Ishikawa (cell line): ENCODE results near the gene MUL1.

Experiments used
- CEBPB ChIP-seq: IDR thresholded peaks from 2 replicates; pipeline ENCODE4 v1.6.1; 2012
- CREB1 ChIP-seq: IDR thresholded peaks from 2 replicates; pipeline ENCODE4 v1.6.1; 2012; ENCODE audit warnings: low read depth
- EGR1 ChIP-seq: IDR thresholded peaks from 2 replicates; pipeline ENCODE4 v1.6.1; 2012
- EP300 ChIP-seq: IDR thresholded peaks from 2 replicates; pipeline ENCODE4 v1.6.1; 2012; ENCODE audit warnings: borderline replicate concordance
- FOXM1 ChIP-seq: IDR thresholded peaks from 2 replicates; pipeline ENCODE4 v1.6.1; 2012; ENCODE audit warnings: low read depth, borderline replicate concordance
- NFIC ChIP-seq: IDR thresholded peaks from 2 replicates; pipeline ENCODE4 v1.6.1; 2012
- RAD21 ChIP-seq: IDR thresholded peaks from 2 replicates; pipeline ENCODE4 v1.6.1; 2012; ENCODE audit warnings: low read depth
- TAF1 ChIP-seq: IDR thresholded peaks from 2 replicates; pipeline ENCODE4 v1.6.1; 2012; ENCODE audit warnings: low read depth, mild to moderate bottlenecking
- TCF12 ChIP-seq: IDR thresholded peaks from 2 replicates; pipeline ENCODE4 v1.6.1; 2012; ENCODE audit warnings: low read depth
- TEAD4 ChIP-seq: IDR thresholded peaks from 2 replicates; pipeline ENCODE4 v1.6.1; 2012
- USF1 ChIP-seq: IDR thresholded peaks from 2 replicates; pipeline ENCODE4 v1.6.1; 2012
- YY1 ChIP-seq: IDR thresholded peaks from 2 replicates; pipeline ENCODE4 v1.6.1; 2012; ENCODE audit warnings: low read depth
- ZBTB7A ChIP-seq: IDR thresholded peaks from 2 replicates; pipeline ENCODE4 v1.6.1; 2012; ENCODE audit warnings: low read depth
- TF ChIP-seq, protein P1 (sequence below): IDR thresholded peaks from 2 replicates; pipeline ENCODE4 v1.6.1; 2012
- TF ChIP-seq, protein P2 (sequence below): IDR thresholded peaks from 2 replicates; pipeline ENCODE4 v1.6.1; 2012; ENCODE audit warnings: low read depth, mild to moderate bottlenecking

The MUL1 gene

GRCh38 chr1:20479840-20480239 is 28.1 kb downstream of the MUL1 start:
- TF ChIP-seq YY1 (no peak), TEAD4 (no peak), USF1 (no peak), CEBPB (no peak), RAD21 (no peak), NFIC (no peak), TAF1 (no peak), FOXM1 (no peak), EGR1 (no peak)
- TF ChIP-seq, protein P1, sequence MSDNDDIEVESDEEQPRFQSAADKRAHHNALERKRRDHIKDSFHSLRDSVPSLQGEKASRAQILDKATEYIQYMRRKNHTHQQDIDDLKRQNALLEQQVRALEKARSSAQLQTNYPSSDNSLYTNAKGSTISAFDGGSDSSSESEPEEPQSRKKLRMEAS, result no peak

GRCh38 chr1:20478057-20478635 is 29.8 kb downstream of the MUL1 start:
- TF ChIP-seq, protein P1, result no peak
- TF ChIP-seq TEAD4 (no peak), EP300 (no peak), CEBPB (no peak), USF1 (no peak), CREB1 (no peak), YY1 (no peak)

DNA sequence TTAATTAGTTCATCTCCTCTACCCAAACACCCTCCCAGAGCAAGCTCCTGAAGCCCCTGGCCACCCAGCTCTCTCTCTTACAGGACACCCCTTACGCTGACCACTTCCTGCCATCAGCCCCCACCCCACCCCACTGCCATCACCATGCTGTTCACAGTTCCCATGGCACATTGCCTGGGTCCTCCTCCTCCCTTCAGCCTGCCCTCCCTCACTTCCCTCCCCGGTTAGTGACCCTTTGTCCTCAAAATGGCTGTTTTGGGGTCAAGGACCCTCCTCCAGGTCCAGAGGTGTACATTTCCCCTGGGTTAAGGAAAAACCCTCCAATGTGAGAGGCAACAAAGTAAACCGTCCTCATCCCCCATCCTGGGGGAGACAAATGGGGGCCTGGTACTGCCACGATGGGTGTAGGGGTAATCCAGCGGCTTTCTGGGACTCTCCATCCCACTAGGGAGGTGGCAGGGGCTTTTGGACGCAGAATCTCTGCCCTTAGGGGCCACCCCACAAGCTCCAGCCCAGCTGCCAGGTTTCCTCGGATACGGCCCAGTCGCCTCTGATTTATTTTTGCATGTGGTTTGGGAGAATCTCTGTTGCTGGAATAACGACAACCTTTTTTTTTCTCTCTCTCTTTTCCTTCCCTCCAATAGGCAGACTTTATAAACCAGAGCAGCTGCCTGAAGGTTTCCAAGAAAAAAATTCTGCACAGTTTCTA is 30.4 kb downstream of the MUL1 start:
- TF ChIP-seq YY1 (no peak), EP300 (no peak), CREB1 (no peak), TEAD4 (no peak), EGR1 (no peak), TAF1 (no peak), FOXM1 (no peak), TCF12 (no peak), CEBPB (no peak), USF1 (no peak)
- TF ChIP-seq, protein P1, result no peak

GRCh38 chr1:20476265-20477038 is 31.5 kb downstream of the MUL1 start:
- TF ChIP-seq ZBTB7A, result no peak
- TF ChIP-seq CEBPB, result no peak
- no peak for TF ChIP-seq TEAD4
- TF ChIP-seq, protein P1, result no peak
- TF ChIP-seq RAD21, result no peak

DNA sequence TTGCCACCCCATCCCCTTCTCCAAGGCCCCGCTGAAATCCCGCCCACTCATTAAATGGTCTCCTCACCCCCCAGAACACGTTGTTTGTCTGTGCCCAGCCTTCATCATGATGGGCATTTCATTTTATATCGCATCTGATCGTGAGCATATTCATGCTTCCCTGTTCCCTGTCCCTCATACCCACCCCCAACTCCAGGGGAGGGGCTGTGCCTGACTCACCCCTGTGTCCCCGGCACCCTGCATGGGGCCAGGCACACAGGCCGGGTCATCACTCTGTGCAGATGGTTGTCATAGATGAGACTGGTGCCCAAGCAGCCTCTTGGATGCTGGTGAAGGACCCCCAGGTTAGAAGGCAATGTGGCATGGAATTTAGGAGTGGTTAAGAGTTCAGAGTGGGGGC is 33.0 kb downstream of the MUL1 start:
- no peak for TF ChIP-seq ZBTB7A
- no peak for TF ChIP-seq USF1
- no peak for TF ChIP-seq EGR1
- TF ChIP-seq EP300, result no peak
- TF ChIP-seq, protein P1, result no peak
- TF ChIP-seq NFIC, result no peak
- TF ChIP-seq, protein P2, sequence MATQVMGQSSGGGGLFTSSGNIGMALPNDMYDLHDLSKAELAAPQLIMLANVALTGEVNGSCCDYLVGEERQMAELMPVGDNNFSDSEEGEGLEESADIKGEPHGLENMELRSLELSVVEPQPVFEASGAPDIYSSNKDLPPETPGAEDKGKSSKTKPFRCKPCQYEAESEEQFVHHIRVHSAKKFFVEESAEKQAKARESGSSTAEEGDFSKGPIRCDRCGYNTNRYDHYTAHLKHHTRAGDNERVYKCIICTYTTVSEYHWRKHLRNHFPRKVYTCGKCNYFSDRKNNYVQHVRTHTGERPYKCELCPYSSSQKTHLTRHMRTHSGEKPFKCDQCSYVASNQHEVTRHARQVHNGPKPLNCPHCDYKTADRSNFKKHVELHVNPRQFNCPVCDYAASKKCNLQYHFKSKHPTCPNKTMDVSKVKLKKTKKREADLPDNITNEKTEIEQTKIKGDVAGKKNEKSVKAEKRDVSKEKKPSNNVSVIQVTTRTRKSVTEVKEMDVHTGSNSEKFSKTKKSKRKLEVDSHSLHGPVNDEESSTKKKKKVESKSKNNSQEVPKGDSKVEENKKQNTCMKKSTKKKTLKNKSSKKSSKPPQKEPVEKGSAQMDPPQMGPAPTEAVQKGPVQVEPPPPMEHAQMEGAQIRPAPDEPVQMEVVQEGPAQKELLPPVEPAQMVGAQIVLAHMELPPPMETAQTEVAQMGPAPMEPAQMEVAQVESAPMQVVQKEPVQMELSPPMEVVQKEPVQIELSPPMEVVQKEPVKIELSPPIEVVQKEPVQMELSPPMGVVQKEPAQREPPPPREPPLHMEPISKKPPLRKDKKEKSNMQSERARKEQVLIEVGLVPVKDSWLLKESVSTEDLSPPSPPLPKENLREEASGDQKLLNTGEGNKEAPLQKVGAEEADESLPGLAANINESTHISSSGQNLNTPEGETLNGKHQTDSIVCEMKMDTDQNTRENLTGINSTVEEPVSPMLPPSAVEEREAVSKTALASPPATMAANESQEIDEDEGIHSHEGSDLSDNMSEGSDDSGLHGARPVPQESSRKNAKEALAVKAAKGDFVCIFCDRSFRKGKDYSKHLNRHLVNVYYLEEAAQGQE, result no peak
